Pancreas (tissue), 10 donors: Measurements from ENCODE around the gene ITIH3. TPM values are rescaled to one million over a fixed set of nuclear protein-coding genes. Genes with fewer than 3 reads are reported as not detected.

Experiments used
- ATAC-seq, 4 donors: fragments of 200-7000 bp; cut with Tn5 transposase; one replicate each; pipeline versions ENCODE4 v1.8.0 to v1.9.1; 2020; ENCODE audit warnings: mild to moderate bottlenecking in 4 of 4, moderate library complexity in 4 of 4
- DNase-seq, 6 donors: peaks; one replicate each; pipeline ENCODE4 v3.0.0-alpha.2; 2020
- FAIRE-seq: peaks from 2 replicates; lab custom pipeline; 2012; peaks lifted over from hg19 to GRCh38; lab: Jason Lieb, UNC
- H3K27ac ChIP-seq, 4 donors: fragments of 200-600 bp; sonication (generic); 1 replicate in 3 of 4; 2 replicates in 1 of 4; pipeline versions ENCODE4 v1.5.0 to v1.8.0; 2020
- H3K27me3 ChIP-seq, 4 donors: fragments of 200-600 bp; one replicate each; pipeline ENCODE4 v1.8.0; 2021
- H3K36me3 ChIP-seq, 3 donors: fragments of 200-600 bp; sonication (generic) in 1 of 3; one replicate each; pipeline versions ENCODE4 v1.5.0 to v1.8.0; 2020 to 2021
- H3K4me1 ChIP-seq, 3 donors: fragments of 200-600 bp; one replicate each; pipeline ENCODE4 v1.8.0; 2021
- H3K4me3 ChIP-seq, 4 donors: fragments of 200-600 bp; sonication (generic) in 2 of 4; one replicate each; pipeline versions ENCODE4 v1.5.0 to v1.8.0; 2020 to 2021
- H3K9me3 ChIP-seq, 4 donors: fragments of 200-600 bp; one replicate each; pipeline ENCODE4 v1.8.0; 2021
- WGBS, 2 donors: extraction: QIAGEN DNeasy Blood & Tissue Kit; methylation state at CpG; one replicate each; pipeline ENCODE4 v1.1.7; 2013; 5-methylcytosine and 5-hydroxymethylcytosine counted together
- intact Hi-C, 3 donors: fragments of 100-400 bp; cut with DNase I; formaldehyde crosslinking; loops; one replicate each; pipeline versions ENCODE4 v1.11.1 to v1.14.2; 2022
- polyA plus RNA-seq, 2 donors: library from polyadenylated mRNA; stranded (reverse); fragments of 200-250 nt; gene quantifications; one replicate each; pipeline ENCODE4 v1.2.3, GENCODE V29; 2013
- total RNA-seq, 6 donors: library from RNA; stranded (reverse); fragmentation: NEBNext Ultra II Directional in 4 of 6; extraction: Animal tissue kit (Norgen Biotek cat#: 25700) in 4 of 6; gene quantifications; one replicate each; pipeline versions ENCODE4 v1.2.1 to v1.2.4, GENCODE V29; 2021 to 2023
- TF ChIP-seq, protein P1 (sequence below), 4 donors: fragments of 200-600 bp; sonication (generic) in 3 of 4; IDR thresholded peaks; one replicate each; pipeline versions ENCODE4 v1.5.0 to v1.8.0; 2021; ENCODE audit warnings: antibody characterized with exemption in 4 of 4
- donor health status: healthy with polysubstance abuse.
- donor health status: DM: no; HTN: no; CAD: no; lungs with moderate emphysema.
- donor health status: DM: no; HTN: no; CAD: no.
- donor health status: control.
- donor health status: control.
- donor health status: Bipolar disorder and iron deficiency.
- donor health status: DM: yes; HTN: yes; CAD: no.
- donor health status: DM: no; HTN: no; CAD: no.
- donor health status: DM: no; HTN: no; CAD: no.
- donor health status: DM: yes; HTN: yes; CAD: no.

The ITIH3 gene
- total and polyA plus RNA-seq, 8 donors, result 0.29 to 2.1 (median 1.3) TPM; not detected in 2

DNA sequence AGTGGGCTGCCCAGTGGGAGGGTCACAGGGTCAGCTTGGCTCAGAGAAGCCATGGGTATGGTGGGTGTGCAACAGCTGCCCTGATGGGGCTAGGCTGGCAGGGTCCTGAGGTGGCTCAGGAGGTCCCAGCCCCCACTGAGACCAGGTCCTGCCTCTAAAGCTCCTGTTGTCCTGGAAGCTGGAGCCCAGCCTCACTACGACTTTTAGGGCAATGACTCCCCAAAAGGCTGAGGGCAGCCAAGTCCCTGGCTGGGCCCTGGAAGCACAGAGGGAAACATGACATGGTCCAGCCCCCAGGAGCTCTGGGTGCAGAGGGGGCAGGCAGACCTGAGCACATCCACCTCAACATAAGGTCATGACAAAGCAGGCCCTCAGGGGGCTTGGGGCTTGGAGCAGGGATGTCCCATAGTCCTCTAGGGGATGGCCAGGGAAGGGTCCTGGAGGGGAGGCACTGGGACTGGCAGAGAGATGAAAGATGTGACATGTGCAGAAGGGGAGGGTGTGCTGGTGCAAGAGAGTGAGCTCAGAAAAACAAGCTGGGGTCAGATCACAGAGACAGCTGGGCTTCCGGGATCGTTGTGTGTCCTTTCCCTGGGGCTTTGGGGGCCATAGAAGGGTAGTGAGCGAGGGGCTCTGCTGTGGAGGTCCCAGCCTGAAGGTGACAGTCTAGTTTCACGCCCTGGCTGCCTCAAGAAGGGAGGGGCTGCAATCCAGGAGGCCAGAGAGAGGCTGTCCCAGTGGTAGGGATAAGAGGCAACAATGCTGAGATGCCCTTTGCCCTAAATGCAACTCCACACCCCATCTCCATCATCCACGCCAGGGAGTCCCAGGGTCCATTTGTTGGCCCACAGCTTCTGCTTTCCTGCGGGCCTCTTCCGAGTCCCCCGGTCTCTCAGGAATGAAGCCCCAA, 639 bp upstream of the ITIH3 start:
- no peaks in the 10 kb centered on the region for H3K27me3 ChIP-seq
- no peak overlapping the region for H3K4me3 ChIP-seq
- intact Hi-C loops, result no loop called here
- WGBS, 2 donors, result 81 to 84% methylated on average over 9 of the region's 9 CpGs
- H3K9me3 ChIP-seq, result no peaks in the 10 kb centered on the region
- no peaks in the 10 kb centered on the region for H3K36me3 ChIP-seq
- H3K4me1 ChIP-seq, result peaks cover 0 to 3% (median 0%) of the 10 kb centered on the region in 3 donors
- no peak overlapping the region for H3K27ac ChIP-seq
- ATAC-seq (no peak), FAIRE-seq (no peak), DNase-seq (peak in 1 of 6 donors; percentile 44)
- TF ChIP-seq, protein P1, sequence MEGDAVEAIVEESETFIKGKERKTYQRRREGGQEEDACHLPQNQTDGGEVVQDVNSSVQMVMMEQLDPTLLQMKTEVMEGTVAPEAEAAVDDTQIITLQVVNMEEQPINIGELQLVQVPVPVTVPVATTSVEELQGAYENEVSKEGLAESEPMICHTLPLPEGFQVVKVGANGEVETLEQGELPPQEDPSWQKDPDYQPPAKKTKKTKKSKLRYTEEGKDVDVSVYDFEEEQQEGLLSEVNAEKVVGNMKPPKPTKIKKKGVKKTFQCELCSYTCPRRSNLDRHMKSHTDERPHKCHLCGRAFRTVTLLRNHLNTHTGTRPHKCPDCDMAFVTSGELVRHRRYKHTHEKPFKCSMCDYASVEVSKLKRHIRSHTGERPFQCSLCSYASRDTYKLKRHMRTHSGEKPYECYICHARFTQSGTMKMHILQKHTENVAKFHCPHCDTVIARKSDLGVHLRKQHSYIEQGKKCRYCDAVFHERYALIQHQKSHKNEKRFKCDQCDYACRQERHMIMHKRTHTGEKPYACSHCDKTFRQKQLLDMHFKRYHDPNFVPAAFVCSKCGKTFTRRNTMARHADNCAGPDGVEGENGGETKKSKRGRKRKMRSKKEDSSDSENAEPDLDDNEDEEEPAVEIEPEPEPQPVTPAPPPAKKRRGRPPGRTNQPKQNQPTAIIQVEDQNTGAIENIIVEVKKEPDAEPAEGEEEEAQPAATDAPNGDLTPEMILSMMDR (IDR thresholded peaks at IDR 0.05), result no peak

DNA sequence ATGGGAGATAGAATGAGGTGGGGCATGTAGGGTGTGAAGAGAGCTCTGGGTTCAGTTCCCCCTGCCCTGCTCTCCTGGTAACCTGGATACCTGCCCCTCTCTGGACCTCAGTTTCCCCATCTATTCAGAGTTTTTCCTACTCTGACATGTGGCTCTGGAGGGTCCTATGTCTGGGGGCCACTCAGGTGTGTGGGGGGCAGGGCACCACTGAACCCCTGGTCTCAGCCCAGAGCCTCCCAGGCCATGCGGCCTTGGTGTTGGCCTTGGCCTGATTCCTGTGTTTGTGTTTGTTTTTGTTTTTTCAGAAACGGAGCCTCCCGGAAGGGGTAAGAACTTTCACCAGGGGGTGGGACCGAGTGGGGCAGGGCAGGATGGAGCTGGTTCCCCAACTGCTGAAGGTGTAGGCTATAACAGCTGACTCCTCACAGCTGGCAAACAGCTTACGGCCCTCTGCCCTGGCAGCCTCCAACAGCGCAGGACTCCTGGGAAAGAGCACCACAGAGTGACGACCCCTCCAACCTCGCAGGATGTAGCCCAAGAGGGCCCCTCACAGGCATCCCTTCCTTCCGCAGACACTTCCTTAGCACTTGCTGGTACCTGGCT, 803 bp downstream of the ITIH3 start:
- peaks cover 0 to 3% (median 0%) of the 10 kb centered on the region in 3 donors for H3K4me1 ChIP-seq
- no peaks in the 10 kb centered on the region for H3K9me3 ChIP-seq
- intact Hi-C loops, result no loop called here
- FAIRE-seq, result no peak
- no peaks in the 10 kb centered on the region for H3K36me3 ChIP-seq
- TF ChIP-seq, protein P1 (IDR thresholded peaks at IDR 0.05), result no peak
- WGBS, 2 donors, result 45 to 46% methylated on average over 9 of the region's 9 CpGs
- peak in 3 of 4 donors; percentile 15 to 81 (median 53) for ATAC-seq
- H3K4me3 ChIP-seq, result no peak overlapping the region
- H3K27me3 ChIP-seq, result no peaks in the 10 kb centered on the region
- H3K27ac ChIP-seq, result no peak overlapping the region
- DNase-seq, result peak in 3 of 6 donors; percentile 27 to 66 (median 34)

- intact Hi-C loops, result no loop called here
- H3K36me3 ChIP-seq, result no peaks in the 10 kb centered on the region
- DNase-seq (no peak), ATAC-seq (no peak), FAIRE-seq (no peak)
- no peak overlapping the region for H3K4me3 ChIP-seq
- H3K9me3 ChIP-seq, result no peaks in the 10 kb centered on the region
- 90 to 98% methylated on average over 9 of the region's 9 CpGs for WGBS, 2 donors
- H3K4me1 ChIP-seq, result peaks cover 0 to 3% (median 0%) of the 10 kb centered on the region in 3 donors
- TF ChIP-seq, protein P1 (IDR thresholded peaks at IDR 0.05), result no peak
- H3K27me3 ChIP-seq, result no peaks in the 10 kb centered on the region
- H3K27ac ChIP-seq, result no peak overlapping the region
These were observed 1.8 kb downstream of the ITIH3 start for GRCh38 chr3:52796411-52796810.

GRCh38 chr3:52798376-52798977, 3.9 kb downstream of the ITIH3 start:
- H3K9me3 ChIP-seq, result no peaks in the 10 kb centered on the region
- intact Hi-C loops, result no loop called here
- H3K27ac ChIP-seq, result no peak overlapping the region
- H3K27me3 ChIP-seq, result no peaks in the 10 kb centered on the region
- peaks cover 0 to 3% (median 0%) of the 10 kb centered on the region in 3 donors for H3K4me1 ChIP-seq
- no peak overlapping the region for H3K4me3 ChIP-seq
- no peaks in the 10 kb centered on the region for H3K36me3 ChIP-seq
- WGBS, 2 donors, result 77 to 92% methylated on average over 10 of the region's 10 CpGs
- no peak for FAIRE-seq
- DNase-seq, result no peak
- peak in 1 of 4 donors; percentile 4 for ATAC-seq
- TF ChIP-seq, protein P1 (IDR thresholded peaks at IDR 0.05), result no peak
